NCI-H128 (cell line): ENCODE results near the gene RORC.
A peak's percentile ranks its signal among the peaks of the same experiment; 100 is the strongest.

Experiments used
- DNase-seq: peaks from one replicate; lab custom pipeline; 2025; ENCODE audit not compliant: unreplicated experiment; lab: John Stamatoyannopoulos, UW

The RORC gene

DNA sequence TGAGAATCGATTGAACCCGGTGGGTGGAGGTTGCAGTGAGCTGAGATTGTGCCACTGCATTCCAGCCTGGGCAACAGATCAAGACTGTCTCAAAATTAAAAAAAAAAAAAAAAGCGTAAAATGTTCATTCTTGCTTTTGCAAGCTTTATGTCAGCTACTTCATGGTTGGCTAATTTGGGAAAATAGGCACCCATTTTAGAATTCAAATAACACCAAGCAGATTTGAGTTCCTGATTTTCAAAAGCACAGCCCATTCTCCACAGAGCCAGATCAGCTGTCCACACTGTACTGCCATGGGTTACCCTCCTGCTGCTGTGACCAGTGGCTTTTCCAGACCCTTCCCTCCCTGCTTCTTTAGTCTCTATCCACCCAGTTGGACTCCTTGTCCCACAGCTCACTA, 17.5 kb upstream of the RORC start:
- no peak for DNase-seq

GRCh38 chr1:151847867-151848596, 16.4 kb upstream of the RORC start:
- DNase-seq = no peak

GRCh38 chr1:151846686-151847237, 15.2 kb upstream of the RORC start:
- DNase-seq = no peak

DNA sequence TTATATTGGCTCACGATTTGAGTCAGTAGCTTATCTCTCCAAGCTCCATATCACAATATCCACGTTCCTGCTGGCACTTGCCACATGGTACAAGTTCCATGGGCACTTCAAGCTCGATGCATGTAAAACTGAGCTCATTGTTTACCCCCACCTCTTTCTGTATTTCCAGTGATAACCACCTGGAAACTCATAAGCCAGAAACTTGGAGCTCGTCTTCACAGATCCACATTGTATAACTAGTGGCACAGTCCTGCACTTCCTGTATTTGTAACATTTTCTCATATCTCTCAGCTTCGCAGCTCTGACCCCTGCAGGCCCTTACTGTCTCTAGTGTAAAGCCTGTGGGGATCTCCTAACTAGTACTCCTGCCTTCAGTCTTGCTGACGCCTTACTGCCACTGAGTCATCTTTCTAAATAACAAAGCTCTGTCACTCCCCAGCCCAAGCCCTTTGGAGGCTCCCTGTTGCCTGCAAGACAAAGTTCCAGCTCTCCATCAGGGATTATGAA, 14.5 kb upstream of the RORC start:
- DNase-seq = no peak

DNA sequence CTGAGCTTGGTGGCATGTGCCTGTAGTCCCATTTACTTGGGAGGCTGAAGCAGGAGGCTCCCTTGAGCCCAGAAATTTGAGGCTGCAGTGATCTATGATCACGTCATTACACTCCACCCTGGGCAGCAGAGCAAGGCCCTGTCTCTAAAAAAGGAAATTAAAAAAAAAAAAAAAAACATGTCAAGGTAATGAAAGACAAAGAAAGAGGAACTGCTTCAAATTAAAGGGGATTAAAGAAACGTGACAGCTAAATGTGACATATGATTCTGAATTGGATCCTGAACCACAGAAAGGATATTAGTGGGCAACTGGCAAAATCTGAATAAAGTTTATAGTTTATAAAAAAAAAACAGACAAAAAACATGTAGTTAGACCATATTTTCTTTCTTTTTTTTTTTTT, 11.8 kb upstream of the RORC start:
- DNase-seq = no peak

GRCh38 chr1:151841141-151841540, 9.5 kb upstream of the RORC start:
- DNase-seq = no peak

- DNase-seq = no peak
These were observed 8.8 kb upstream of the RORC start for GRCh38 chr1:151840421-151840820.

- peak; percentile 65 for DNase-seq
These were observed 8.1 kb upstream of the RORC start, which contains the start of gene C2CD4D for GRCh38 chr1:151839457-151840403. Gene C2CD4D, minus strand, starts transcription at chr1:151839820. Its CDS starts 831 bp downstream, at chr1:151838989.

DNA sequence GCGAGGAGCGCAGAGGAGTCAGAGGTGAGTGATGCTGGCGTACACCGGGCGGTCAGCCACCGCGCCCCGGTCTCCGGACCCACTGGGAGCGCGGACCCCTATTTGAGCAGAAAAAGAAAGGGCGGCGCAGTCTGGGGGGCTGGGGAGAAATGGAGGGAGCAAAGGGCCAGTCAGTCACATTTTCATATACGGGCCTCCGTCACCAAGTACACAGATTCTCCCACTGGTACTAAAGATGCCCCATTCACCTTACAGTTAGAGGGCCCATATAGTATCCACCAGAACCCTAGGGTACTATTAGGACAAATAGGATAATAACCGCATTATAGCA, 7.4 kb upstream of the RORC start:
- DNase-seq = no peak

GRCh38 chr1:151838222-151839081, 6.8 kb upstream of the RORC start:
- DNase-seq = no peak

DNA sequence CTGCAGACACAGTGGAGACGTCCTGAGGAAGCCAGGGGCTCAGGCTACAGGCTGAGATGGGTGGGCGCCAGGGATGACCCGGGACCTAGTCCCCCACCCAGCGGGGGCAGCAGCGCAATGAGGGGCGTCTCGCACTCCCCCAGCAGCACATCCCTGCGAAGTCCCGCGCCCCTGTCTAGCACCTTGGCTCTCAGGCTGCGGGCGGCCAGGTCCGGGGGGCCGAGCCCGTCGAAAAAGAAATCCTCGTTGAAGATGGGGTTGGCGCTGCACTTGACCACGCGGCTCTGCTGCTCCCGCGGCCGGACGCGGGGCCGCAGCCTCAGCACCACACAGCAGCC, 6.3 kb upstream of the RORC start:
- no peak for DNase-seq

GRCh38 chr1:151837197-151837596, 5.6 kb upstream of the RORC start:
- no peak for DNase-seq

DNA sequence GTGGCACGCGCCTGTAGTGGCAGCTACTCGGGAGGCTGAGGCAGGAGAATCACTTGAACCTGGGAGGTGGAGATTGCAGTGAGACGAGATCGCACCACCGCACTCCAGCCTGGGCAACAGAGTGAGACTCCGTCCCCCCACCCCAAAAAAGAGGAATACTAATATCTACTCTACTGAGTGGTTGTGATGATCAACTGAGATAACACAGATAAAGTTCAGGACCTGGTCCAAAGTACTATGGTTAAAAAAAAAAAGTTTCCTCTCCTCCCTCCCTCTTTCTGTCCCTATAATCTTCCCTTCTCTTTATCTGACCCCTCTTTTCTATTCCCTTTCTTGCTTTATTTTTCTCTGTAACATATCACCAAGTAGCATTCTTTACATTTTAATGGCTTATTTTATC, 4.0 kb upstream of the RORC start:
- DNase-seq = no peak

DNA sequence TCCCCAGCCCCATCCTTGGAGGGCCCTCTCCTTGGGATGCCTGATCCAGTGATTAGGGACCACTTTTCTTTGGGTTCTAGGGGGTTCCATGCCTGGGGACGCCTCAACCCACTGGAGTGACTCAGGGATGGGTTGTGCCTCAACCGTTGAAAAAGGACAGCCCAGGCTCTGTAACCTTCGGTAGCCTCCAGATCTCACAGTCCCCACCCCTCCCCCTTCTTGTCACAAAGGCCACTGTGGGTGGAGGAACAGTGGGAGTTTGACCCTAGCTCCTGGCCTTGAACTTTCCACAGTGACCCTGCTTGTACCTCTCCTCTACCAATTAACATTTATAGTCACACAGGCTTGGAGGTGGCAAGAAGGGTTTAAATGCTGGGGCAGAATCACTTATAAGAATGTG, 2.6 kb upstream of the RORC start:
- DNase-seq = no peak

DNA sequence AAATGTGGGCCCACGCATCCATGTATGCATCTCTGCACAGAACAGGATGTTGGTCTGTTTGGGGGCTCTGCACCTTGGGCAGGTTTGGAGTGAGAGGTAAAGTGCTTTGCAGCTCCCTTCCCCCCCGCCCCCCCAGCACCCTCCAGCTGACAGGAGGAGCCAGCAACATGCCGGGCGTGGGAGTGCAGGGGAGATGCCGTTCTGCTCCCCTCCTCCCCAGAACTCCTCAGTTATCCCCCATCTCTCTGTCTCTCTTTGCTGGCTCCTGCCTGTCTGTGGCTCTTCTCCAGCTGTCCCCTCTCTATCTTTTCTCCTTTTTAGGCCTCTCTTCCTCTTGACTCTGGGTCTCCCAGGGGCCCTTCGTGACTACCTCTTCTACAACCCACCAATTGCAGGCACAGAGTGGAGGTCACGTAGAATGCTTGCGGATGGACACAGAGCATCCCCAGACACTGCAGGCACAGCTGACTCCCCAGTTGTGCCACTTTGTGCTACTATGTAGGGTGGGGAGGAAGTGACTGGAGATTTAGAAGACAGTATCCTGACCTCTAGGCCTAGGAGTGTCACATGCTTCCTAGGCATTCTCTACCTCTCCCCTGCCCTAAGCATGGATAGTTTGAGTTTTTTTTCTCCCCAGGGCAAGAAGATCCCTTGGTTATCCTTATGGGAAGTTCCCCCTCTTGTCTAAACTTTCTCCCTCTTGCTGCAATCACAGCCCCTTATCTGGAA, 1.7 kb upstream of the RORC start:
- no peak for DNase-seq

DNA sequence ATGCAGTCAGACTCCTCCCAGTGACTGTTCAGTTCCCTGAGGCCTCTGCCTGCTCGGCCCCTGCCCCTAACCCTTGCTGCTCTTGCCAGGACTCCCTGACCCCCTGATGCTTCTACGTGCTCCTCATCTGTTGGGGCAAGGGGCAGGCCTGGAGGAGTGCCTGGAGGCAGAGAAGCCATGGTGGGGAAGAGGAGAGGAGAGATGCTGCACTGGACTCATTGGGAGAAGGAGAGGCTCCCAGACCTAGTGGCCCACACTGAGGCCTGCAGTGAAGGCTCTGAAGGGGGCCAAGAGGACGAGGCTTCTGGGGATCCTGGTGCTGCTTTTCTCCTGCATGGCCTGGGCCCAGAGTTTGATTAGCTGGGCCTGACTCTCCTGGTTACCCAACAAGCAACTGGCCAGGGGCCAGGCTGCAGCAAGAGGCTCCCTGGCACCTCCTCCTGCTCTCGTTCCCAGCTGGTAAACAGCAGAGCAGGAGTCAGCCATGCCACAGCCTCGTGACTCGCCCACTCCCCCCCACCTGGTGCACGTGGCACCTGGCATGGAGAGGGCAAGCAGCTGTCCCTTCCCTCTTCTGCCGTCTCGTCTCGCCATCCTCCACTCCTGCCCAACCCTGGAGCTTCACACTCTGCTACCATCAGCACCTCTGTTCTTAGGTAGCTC, 847 bp upstream of the RORC start:
- DNase-seq = peak; percentile 72

DNA sequence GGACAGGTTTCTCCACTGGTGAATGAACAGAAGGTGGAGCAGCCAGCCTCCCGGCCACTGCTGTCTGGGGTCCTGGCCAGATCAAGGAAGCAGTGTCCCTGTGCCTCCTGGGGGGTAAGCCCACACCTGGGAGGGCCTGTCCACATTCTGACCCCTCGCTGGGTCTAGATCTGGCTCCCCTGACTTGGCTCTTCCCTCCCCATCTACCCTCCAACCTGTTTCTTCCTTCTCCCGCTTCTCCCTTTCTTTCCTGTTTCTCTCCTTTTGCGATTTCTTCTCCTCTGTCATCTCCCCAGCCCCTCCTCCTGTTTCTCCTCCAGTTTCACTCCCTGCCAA, 378 bp downstream of the RORC start:
- no peak for DNase-seq

DNA sequence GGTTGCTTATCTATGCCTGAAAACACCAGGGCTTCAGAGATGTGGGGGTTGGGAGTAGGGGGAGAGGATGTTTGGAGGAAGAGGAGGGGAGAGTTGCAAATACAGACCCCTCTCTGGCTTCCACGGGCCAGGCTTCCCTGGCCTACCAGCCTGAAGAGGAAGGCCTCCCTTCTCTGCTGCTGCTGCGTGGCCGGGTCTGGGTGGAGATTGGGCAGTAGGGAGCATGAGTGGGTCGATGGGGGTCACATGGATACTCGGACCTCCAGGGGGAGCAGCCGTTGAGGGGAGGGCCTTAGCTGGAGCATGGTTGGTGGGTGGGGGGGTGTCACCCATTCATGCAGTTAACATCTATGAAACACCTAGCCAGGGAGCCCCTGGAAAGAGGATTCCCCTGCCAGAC, 1.5 kb downstream of the RORC start:
- no peak for DNase-seq

GRCh38 chr1:151829352-151830046, 2.1 kb downstream of the RORC start:
- DNase-seq = no peak
